ENCODE data around the gene PSME2.

Gene PSME2

DNA sequence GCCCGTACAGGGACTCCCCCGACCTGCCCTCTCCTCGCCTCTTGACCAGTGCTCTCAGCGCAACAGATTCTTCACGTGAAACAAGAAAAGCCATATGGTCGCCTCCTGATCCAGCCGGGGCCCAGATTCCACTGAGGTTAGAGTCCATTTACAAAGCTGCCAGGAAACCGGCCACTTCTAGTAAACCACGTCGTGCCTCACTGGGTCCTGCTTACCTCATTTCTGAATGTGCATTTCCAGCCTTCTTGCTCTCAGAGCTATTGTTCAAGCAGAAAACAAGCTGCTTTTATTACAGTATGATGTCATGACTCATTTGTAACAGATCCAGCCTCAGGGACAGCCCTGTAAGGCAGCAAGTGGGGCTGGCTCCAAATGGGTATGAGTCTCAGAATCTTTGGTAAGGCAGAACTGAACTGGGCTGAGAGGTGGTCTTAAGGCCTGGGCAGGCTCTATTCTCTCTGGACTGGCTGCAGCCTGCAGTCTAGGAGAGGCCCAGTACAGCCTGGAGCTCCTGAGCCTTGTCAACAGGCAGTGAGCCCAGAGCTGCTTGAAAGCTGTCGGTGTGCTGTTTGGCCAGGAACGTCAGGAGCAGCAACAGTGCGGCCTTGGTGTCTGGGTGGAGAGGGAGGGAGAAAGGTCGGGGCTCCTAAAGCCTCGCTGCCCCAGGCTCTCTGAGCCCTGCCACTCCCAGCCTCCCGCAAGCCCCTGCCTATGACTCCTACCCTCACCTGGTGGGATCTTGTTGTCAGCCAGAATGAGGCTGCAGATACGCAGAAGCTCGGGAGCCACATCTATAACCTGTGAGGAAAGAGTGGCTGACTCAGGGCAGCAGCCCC, 33.8 kb upstream of the PSME2 start:
- peak in 10 of 56 donors; percentile 10 to 75 (median 28) for DNase-seq

DNA sequence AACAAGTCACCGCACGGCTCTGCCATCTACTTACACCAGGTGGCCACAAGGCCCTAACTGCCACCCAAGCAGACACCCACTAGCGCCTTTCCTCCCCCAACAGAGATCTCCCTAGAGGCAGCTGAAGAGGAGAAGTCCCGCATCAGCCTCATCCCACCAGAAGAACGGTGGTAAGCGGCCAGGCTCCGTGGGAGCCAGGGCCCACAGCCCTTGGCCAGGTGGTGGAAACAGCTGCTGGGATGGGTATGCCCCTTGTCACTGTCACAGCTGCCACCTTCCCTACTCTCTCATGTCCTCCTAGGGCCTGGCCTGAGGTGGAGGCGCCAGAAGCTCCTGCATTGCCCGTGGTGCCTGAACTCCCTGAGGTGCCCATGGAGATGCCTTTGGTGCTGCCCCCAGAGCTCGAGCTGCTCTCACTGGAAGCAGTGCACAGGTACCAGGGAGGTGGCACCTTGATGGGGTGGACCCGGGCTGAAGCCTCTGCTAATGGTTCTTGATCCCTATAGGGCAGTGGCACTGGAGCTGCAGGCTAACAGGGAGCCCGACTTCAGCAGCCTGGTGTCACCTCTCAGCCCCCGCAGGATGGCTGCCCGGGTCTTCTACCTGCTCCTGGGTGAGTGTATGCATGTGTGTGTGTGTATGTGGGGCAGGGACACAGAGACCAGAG, 33.0 kb upstream of the PSME2 start:
- DNase-seq: no peak

DNA sequence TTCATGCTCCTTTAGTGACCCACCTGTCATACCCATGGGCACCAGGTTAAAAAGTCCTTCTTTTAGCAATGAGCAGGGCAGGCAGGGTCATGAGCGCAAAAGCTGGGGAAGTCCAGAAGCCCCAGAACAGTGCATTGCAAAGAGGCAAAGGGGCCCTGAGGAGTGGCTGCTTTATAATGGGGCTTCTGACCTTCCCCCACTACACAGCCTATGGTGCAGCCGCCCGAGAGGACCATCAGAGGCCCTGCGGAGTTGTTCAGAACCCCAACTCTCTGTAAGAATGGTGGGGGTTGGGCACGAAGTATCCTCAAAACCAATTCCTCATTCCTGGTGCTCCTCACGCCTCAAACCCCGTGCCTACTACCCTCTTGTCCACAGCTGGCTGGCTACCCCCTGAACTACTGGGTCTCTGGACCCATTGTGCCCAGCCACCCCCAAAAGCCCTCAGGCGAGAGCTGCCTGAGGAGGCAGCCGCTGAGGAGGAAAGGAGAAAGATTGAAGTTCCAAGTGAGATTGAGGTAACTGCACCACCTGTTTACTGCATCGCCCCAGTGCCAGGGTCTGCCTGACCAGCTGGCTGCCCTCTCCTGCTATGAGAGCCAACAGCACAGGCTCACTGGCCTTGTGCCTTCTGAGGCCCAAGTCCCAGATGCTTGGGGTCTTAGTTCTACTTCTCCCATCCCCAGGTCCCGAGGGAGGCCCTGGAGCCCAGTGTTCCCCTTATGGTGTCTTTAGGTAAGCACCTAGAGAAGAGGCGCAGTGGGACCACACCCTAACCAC, 32.2 kb upstream of the PSME2 start:
- DNase-seq: no peak

DNA sequence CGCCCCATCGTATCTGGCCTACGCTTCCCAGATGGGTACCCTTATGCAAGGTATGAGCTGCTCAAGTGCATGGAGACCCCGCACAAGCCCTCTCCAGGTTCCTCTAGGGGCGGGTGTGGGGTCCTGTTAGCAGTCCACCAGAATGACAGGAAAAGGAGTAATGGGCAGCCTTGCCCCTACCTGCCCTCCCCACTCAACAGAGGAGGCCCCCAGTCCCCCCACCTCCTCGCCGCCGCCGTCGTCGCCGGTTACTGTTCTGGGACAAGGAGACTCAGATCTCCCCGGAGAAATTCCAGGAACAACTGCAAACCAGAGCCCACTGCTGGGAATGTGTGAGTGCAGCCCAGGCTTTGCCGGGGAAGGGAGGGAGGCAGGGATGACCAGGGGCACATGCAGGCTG, 31.5 kb upstream of the PSME2 start:
- DNase-seq: no peak

DNA sequence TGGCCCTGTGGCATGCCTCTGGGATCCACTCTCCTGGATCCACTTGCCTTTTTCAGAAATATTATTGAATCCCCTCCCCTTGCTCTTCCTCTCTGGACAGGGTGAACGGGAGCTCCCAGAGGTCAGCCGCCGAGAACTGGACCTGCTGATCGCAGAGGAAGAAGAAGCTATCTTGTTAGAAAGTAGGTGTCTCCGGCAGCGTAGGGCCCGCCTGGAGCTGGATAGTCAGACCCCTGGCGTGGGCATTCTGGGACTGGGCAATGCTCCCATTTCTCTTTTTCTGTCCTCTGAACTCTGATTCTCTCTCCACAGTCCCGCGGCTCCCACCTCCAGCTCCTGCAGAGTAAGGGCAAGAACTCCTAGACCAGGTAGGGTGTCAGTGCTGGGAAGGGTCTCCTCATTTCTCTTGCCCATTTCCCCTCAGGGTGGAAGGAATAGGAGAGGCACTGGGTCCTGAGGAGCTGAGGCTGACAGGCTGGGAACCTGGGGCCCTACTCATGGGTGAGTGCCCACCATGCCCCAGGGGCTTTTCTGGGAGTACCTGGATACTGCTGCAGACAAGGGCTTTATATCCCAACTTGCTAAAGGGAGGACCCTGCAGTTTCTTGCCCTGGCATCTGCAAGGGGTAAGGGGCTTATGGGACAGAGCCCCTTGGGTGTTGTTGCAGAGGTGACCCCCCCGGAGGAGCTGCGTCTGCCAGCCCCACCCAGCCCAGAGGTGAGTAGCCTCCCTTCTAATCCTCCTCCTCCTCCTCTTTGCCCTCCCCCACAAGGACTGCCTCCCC, 30.8 kb upstream of the PSME2 start:
- DNase-seq: no peak

DNA sequence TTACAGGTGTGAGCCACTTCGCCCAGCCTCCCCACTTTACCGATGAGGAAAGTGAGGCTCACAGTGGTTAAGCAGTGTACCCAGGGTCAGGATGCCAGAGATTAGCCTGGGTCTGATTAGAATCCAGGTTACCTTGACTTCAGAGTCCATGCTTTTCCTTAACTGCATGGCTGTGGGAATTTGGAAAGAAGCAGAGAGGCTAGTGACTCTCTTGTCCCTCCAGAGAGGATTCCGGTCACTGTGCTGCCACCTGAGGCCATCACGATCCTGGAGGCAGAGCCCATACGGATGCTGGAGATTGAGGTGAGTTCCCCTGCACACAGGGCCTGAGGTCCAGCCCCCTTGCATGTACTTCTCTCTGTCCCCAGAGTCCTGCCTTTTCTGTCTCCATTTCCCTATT, 30.2 kb upstream of the PSME2 start:
- no peak for DNase-seq

DNA sequence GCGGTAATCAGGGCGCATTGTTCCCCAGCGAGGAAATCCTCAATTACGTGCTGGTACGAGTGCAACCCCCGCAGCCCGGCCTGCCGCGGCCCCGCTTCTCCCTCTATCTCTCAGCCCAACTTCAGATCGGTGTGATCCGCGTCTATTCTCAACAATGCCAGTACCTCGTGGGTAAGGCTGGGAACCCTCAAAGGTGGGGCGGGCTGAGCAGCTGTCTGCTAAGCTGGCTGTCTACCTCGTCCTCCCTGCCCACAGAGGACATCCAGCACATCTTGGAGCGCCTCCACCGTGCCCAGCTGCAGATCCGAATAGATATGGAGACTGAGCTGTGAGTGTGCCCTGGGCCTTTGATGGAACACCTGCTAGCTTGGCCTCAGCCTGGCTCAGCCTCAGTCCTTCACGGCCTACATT, 26.5 kb upstream of the PSME2 start:
- DNase-seq: peak in 3 of 56 donors; percentile 9 to 13 (median 13)

DNA sequence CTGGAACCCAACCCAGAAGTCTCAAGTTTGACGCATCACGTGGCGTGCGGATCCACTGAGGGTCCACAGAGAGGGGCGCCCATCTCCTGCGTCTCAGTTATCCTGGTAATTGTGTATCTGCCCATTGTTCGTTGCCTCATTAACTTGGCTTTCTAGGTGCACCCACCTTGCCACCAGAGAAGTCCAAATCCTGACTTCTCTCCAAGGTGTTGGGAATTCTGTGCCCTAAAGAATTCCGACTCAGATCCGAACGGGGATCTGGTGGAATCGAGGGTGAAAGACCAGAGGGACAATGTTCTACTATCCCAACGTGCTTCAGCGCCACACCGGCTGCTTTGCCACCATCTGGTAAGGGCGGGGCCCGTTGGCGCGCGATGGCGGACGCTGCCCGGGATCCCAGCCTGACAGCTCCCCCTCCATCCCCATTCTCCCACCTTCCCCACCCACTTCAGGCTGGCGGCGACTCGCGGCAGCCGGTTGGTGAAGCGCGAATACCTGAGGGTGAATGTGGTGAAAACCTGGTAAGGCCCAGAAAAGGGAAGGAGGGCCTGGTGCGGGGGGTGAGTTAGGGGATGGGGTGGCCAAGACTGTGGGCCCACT, 26.0 kb upstream of the PSME2 start:
- peak in 6 of 56 donors; percentile 10 to 33 (median 24) for DNase-seq

DNA sequence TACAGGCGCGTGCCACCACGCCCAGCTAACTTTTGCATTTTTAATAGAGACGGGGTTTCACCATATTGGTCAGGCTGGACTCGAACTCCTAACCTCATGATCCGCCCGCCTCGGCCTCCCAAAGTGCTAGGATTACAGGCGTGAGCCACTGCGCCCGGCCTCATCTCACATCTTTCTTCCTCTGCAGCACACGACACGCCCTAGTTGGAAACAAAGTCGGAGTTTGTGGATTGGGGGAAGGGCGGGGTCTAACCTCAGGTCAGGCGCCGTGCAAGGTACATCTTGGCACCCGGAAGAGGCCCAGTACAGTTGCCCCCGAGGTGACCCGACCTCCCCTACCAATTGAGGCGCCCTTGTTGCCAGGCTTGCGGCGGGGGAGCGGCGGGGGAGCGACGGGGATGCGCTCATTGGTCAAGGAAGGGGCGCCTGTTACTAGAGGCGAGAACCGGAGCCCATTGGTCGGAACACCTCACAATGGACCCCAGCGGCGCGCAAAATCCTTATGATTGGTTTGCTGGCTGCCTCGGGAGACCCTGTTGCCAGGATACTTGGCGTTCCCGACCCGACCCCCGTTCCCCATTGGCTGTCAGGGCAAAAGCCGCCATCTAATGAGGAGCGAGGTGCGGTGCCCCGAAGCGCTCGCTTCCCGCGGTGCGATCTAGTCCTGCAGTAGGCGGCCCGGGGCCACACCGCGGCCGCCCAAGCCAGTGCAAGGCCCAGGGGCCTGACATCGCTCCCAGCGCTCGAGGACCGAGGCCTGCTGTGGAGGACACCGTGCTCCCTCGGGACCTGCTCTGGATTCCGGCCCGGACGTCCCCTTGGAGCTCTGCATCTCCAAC, 25.2 kb upstream of the PSME2 start, which contains the start of gene REC8:
Gene REC8 (plus strand): TSS at position 659 of the 839 bp plus-strand sequence. CDS start 473 bp downstream, outside the sequence.
- peak; percentile 51 to 98 (median 90) for DNase-seq

DNA sequence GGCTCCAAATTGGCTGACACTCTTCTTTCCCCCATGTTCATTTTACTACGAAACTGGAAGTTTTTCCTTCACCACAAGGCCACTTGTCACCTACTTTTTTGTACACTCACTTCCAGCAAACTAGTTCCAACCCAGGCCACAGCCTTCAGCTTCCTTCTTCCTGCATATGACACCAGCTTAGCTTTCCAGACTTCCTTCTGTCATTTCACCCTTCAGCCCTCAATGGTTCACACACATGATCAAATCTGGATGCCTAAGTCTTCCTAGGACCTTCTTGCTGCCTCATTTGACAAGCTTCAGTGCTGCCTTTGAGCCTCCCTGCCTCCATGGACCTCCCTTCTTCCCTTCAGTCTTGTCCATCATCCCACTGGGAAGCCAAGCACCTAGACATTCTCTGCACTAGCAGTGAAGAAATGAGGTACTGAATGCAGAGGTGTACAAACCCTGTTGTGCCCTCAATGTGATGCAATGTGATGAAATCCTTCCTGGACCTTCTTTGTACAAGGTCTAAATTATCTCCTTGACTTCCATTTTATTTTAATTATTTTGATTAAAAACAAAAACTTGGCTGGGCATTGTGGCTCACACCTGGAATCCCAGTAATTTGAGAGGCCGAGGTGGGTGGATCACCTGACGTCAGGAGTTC, 21.2 kb upstream of the PSME2 start:
- DNase-seq: no peak

DNA sequence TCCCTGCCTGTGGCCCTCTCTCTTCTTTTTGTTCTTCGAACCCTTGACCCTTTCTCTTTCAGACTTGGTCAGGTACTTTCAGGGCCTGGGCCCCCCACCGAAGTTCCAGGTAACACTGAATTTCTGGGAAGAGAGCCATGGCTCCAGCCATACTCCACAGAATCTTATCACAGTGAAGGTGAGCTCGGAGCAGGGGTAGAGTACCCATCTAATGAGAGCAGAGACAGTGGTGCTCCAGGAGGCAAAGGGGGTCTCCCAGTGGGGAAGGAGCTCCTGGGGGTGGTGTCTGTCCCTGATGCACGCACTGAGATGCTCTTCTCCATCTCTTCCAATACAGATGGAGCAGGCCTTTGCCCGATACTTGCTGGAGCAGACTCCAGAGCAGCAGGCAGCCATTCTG, 19.4 kb upstream of the PSME2 start:
- no peak for DNase-seq

DNA sequence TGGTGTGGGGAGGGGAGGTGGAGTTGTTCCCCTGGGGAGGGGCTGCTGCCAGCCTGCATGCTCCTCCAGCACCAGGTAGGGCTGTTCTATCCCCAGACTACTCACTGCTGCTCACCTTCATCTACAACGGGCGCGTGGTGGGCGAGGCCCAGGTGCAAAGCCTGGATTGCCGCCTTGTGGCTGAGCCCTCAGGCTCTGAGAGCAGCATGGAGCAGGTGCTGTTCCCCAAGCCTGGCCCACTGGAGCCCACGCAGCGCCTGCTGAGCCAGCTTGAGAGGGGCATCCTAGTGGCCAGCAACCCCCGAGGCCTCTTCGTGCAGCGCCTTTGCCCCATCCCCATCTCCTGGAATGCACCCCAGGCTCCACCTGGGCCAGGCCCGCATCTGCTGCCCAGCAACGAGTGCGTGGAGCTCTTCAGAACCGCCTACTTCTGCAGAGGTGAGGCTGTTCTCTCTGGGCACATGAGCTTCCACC, 18.1 kb upstream of the PSME2 start:
- no peak for DNase-seq

DNA sequence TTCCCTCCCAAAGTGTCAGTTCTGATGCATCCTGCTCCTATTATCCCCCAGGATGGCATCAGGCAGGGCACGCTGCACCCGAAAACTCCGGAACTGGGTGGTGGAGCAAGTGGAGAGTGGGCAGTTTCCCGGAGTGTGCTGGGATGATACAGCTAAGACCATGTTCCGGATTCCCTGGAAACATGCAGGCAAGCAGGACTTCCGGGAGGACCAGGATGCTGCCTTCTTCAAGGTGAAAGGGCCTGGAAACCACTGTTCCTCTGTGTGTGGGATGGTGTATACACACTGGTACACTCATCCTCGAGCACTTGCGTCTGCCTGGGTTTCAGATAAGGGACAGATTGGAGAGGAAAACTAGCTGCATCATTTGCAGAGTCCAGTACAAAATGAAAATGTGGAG, 15.7 kb upstream of the PSME2 start:
- peak in 6 of 56 donors; percentile 5 to 25 (median 12) for DNase-seq

DNA sequence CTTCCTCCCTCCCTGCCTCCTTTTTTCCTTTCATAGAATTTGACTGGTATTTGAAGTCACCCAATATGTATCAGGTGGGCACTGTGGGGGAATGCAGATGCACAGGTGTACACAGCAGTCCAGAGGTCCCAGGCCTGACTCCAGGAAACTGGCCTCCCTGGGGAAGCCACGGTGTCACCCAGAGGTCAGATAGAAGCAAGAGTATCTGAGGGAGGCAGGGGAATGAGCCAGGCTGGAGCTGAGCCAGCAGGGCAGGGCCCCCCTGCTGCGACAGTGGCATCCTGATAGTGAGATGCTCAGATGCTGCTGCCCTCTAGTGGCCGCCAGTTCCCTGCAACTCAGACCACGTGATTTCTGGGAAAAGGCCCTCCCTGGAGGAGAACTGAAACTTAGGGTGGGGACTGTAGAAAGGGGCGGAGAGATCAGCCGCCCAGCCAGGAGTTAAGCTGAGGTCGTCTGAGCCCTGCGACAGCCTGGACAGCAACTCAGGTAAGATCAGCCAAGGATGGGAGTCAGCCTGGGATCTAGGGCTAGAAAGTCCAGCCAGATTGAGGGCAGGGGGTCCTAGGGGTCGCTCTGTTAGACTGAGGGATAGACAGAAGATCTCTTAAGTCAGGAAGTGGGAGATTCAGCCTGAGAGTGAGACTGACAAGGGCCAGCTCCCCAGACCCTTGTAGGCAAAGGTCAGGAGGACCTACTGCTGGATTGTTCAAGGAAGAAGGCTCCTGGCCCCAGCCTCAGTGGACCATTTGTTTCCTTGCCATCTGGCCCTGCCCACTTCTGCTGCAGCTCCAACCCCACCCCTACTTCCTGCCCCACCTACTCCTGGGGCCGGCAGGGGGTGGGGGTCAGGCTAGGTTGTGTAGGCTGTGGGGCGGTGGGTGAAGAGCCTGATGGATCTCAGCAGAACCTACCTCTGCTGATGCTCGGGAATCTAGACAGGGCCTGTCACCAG, 14.7 kb upstream of the PSME2 start, which contains the start of gene IRF9:
Gene IRF9 (plus strand): TSS at position 416 of the 955 bp plus-strand sequence. CDS start 880 bp downstream, outside the sequence.
- peak; percentile 61 to 98 (median 92) for DNase-seq

DNA sequence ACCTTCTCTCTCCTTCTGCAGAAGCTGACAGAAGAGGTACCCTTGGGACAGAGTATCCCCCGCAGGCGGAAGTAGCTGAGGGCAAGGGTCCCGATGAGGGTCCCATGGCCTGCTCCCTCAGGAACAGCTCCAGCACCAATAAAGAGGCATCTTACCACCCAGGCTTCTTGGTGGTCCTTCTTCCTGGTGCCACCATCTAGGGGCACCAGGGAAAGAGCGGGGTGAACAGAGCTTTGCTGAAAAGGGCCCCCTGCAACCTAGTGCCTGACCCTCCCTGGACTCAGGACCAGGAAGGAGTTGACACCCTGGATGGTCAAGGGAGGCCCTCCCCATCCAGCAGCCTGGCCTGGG, 14.1 kb upstream of the PSME2 start:
- DNase-seq: no peak

DNA sequence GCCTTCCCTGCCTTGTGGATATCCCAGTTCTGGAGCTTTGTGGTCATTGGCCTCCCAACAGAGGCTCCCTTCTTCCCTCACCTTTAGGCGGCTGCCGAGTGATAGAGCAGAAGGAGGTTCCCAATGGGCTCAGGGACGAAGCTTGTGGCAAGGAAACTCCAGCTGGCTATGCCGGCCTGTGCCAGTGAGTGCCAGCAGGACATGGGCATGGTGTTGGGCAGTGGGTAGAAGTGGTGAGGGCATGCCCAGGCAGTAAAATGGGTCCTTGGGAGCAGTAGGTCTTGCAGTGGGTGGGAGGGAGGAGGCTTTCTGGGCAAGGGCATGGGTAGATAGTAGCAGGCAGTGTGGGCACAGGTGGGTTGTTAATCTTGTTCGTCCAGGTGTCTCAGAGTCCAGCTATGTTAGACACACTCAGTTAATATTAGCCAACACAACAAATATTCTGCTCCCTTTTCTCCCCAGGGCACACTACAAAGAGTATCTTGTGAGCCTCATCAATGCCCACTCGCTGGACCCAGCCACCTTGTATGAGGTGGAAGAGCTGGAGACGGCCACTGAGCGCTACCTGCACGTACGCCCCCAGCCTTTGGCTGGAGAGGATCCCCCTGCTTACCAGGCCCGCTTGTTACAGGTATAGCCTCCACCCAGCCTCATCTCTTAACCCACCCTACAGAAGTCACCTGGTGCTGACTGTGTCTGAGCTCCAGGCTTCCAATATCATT, 13.5 kb upstream of the PSME2 start:
- no peak for DNase-seq

DNA sequence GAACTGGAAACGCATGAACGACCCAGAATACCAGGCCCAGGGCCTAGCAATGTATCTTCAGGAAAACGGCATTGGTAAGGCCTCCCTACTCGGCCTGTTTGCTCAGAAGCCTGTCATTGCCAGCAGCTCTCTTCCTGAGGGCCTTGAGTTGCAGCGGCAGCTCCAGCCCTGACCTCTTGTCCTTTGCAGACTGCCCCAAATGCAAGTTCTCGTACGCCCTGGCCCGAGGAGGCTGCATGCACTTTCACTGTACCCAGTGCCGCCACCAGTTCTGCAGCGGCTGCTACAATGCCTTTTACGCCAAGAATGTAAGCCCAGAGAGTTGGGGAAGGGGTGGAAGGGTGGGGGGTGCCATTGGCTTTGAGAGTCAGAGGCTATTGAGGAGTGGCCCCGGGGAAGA, 10.9 kb upstream of the PSME2 start:
- no peak for DNase-seq
